Activated B cell treated with CpG ODN at 0.5 μM for 24 hours (primary cell): ENCODE results near the gene NBEAL2. TPM values are rescaled to one million over a fixed set of nuclear protein-coding genes. Genes with fewer than 3 reads are reported as not detected.

Source experiments
- ATAC-seq: fragments of 200-7000 bp; cut with Tn5 transposase; one replicate; pipeline ENCODE4 v1.10.0; 2021; ENCODE audit warnings: low read depth, mild to moderate bottlenecking, moderate library complexity
- CTCF ChIA-PET: fragments of 350-600 bp; sonication (Branson Sonifier 250); formaldehyde crosslinking; loops from one replicate; lab custom pipeline; 2021; ENCODE audit warnings: antibody characterized with exemption; lab: Charles Lee
- POLR2A ChIA-PET: fragments of 350-600 bp; sonication (Branson Sonifier 250); formaldehyde crosslinking; loops from one replicate; lab custom pipeline; 2021; ENCODE audit warnings: antibody characterized with exemption; lab: Charles Lee
- DNase-seq: peaks from one replicate; pipeline ENCODE4 v3.0.0; 2022
- H3K27ac Mint-ChIP-seq: one replicate; pipeline ENCODE4 v1.8.0; 2020; ENCODE audit warnings: mixed read lengths
- H3K27me3 Mint-ChIP-seq: one replicate; pipeline ENCODE4 v1.8.0; 2021; ENCODE audit warnings: mixed read lengths
- H3K36me3 Mint-ChIP-seq: one replicate; pipeline ENCODE4 v1.8.0; 2021; ENCODE audit warnings: low read depth, mixed read lengths
- H3K4me1 Mint-ChIP-seq: one replicate; pipeline ENCODE4 v1.8.0; 2021; ENCODE audit warnings: mixed read lengths
- H3K4me3 Mint-ChIP-seq: one replicate; pipeline ENCODE4 v1.8.0; 2020; ENCODE audit warnings: mild to moderate bottlenecking, mixed read lengths
- H3K9me3 Mint-ChIP-seq: one replicate; pipeline ENCODE4 v1.8.0; 2020; ENCODE audit warnings: mixed read lengths
- CTCF ChIP-seq: fragments of 200-600 bp; IDR thresholded peaks from one replicate; pipeline ENCODE4 v1.8.0; 2022; ENCODE audit warnings: antibody characterized with exemption, mild to moderate bottlenecking
- intact Hi-C: fragments of 100-400 bp; cut with micrococcal nuclease; formaldehyde crosslinking; loops from one replicate; pipeline ENCODE4 v1.15.1; 2024
- total RNA-seq: library from RNA; stranded (reverse); gene quantifications from 2 replicates; pipeline ENCODE4 v1.2.3, GENCODE V29; 2022

The NBEAL2 gene
- total RNA-seq, 1 donor from 2014 or later = 98.6 TPM

- Mint-ChIP-seq H3K36me3 (peaks cover 69% of the 10 kb centered on the region), H3K27me3 (no peaks in the 10 kb centered on the region), H3K4me1 (peaks cover 9% of the 10 kb centered on the region), H3K27ac (no peak overlapping the region), H3K4me3 (no peak overlapping the region), H3K9me3 (no peaks in the 10 kb centered on the region)
- no peak for TF ChIP-seq CTCF
- ATAC-seq (no peak), DNase-seq (no peak)
- POLR2A ChIA-PET = no interaction called here
- CTCF ChIA-PET = no interaction called here
- intact Hi-C loops = no loop called here
Measured at GRCh38 chr3:47001731-47002170, 22.3 kb downstream of the NBEAL2 start.

- no peak overlapping the region for H3K27ac Mint-ChIP-seq
- DNase-seq = no peak
- no peaks in the 10 kb centered on the region for H3K9me3 Mint-ChIP-seq
- H3K27me3 Mint-ChIP-seq = no peaks in the 10 kb centered on the region
- POLR2A ChIA-PET = no interaction called here
- H3K4me3 Mint-ChIP-seq = no peak overlapping the region
- no peak for TF ChIP-seq CTCF
- CTCF ChIA-PET = no interaction called here
- no peak for ATAC-seq
- intact Hi-C loops = no loop called here
- H3K36me3 Mint-ChIP-seq = peaks cover 70% of the 10 kb centered on the region
- peaks cover 7% of the 10 kb centered on the region for H3K4me1 Mint-ChIP-seq
Measured at GRCh38 chr3:47002171-47003055, 22.9 kb downstream of the NBEAL2 start.

GRCh38 chr3:47003056-47003410 is 23.6 kb downstream of the NBEAL2 start:
- H3K27ac Mint-ChIP-seq = no peak overlapping the region
- DNase-seq (no peak), ATAC-seq (no peak)
- TF ChIP-seq CTCF = no peak
- ChIA-PET CTCF (no interaction called here), POLR2A (no interaction called here)
- H3K4me3 Mint-ChIP-seq = no peak overlapping the region
- no peaks in the 10 kb centered on the region for H3K9me3 Mint-ChIP-seq
- H3K36me3 Mint-ChIP-seq = peaks cover 67% of the 10 kb centered on the region
- peaks cover 7% of the 10 kb centered on the region for H3K4me1 Mint-ChIP-seq
- no peaks in the 10 kb centered on the region for H3K27me3 Mint-ChIP-seq
- intact Hi-C loops = no loop called here

GRCh38 chr3:47003461-47004368 is 24.2 kb downstream of the NBEAL2 start:
- POLR2A ChIA-PET = interaction anchor here (1.5 kb wide), 1 partner anchor 77 kb away, joined by 4 read pairs; no protein-coding TSS in a partner anchor
- no peaks in the 10 kb centered on the region for H3K9me3 Mint-ChIP-seq
- peaks cover 3% of the 10 kb centered on the region for H3K4me1 Mint-ChIP-seq
- H3K4me3 Mint-ChIP-seq = no peak overlapping the region
- intact Hi-C loops = no loop called here
- no peak for TF ChIP-seq CTCF
- no peak for DNase-seq
- no peaks in the 10 kb centered on the region for H3K27me3 Mint-ChIP-seq
- CTCF ChIA-PET = no interaction called here
- no peak for ATAC-seq
- H3K36me3 Mint-ChIP-seq = peaks cover 64% of the 10 kb centered on the region
- H3K27ac Mint-ChIP-seq = no peak overlapping the region
